Lower lobe of right lung (tissue), 2 donors: ENCODE results near the gene TNFRSF13B. TPM values are rescaled to one million over a fixed set of nuclear protein-coding genes. Genes with fewer than 3 reads are reported as not detected.

Experiments
- ATAC-seq, 2 donors: fragments of 200-7000 bp; cut with Tn5 transposase; one replicate each; pipeline ENCODE4 v1.9.1; 2020 to 2022; ENCODE audit warnings: mild to moderate bottlenecking in 2 of 2, moderate library complexity in 2 of 2
- DNase-seq: peaks from one replicate; pipeline ENCODE4 v3.0.0-alpha.2; 2020
- H3K27ac ChIP-seq: fragments of 200-600 bp; one replicate; pipeline ENCODE4 v1.8.0; 2022
- H3K27me3 ChIP-seq: fragments of 200-600 bp; one replicate; pipeline ENCODE4 v1.8.0; 2022; ENCODE audit warnings: low read depth
- H3K36me3 ChIP-seq: fragments of 200-600 bp; one replicate; pipeline ENCODE4 v1.8.0; 2022; ENCODE audit warnings: mild to moderate bottlenecking
- H3K4me1 ChIP-seq: fragments of 200-600 bp; one replicate; pipeline ENCODE4 v1.8.0; 2022
- H3K4me3 ChIP-seq: fragments of 200-600 bp; one replicate; pipeline ENCODE4 v1.8.0; 2022; ENCODE audit warnings: mild to moderate bottlenecking
- H3K9me3 ChIP-seq: fragments of 200-600 bp; one replicate; pipeline ENCODE4 v1.8.0; 2022
- intact Hi-C: fragments of 100-400 bp; cut with DNase I; formaldehyde crosslinking; loops from one replicate; pipeline ENCODE4 v1.11.0; 2022
- total RNA-seq: library from RNA; stranded (reverse); fragmentation: NEBNext Ultra II Directional; extraction: Animal tissue kit (Norgen Biotek cat#: 25700); gene quantifications from one replicate; pipeline ENCODE4 v1.2.1, GENCODE V29; 2021
- TF ChIP-seq, protein P1 (sequence below): fragments of 200-600 bp; IDR thresholded peaks from one replicate; pipeline ENCODE4 v1.8.0; 2022; ENCODE audit warnings: antibody characterized with exemption, mild to moderate bottlenecking
- donor health status: DM: no; HTN: yes; CAD: no; lungs with severe emphysema.

TNFRSF13B gene
- total RNA-seq, 1 donor from 2014 or later, result 0.27 TPM

DNA sequence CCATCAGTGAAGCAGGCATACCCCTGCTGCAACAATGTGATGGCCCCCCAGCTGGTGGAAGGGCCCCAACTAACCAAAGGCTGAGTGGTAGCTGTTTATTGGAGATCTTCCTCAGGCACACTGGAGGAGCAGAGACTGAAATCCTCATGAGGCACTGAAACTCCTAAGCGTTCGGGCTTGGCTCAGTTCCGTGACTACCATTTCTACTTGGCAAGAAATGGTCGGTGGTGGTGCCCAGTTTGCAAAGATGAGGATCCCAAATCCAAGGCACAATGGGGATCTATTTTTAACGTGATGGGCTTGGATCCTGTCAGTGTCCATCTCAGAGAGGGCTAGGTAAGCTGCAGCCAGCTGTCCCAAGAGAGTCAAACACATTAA, 82.8 kb downstream of the TNFRSF13B start:
- Histone ChIP-seq H3K27ac (no peak overlapping the region), H3K36me3 (no peaks in the 10 kb centered on the region), H3K4me1 (no peaks in the 10 kb centered on the region), H3K4me3 (no peak overlapping the region), H3K9me3 (no peaks in the 10 kb centered on the region), H3K27me3 (no peaks in the 10 kb centered on the region)
- intact Hi-C loops, result no loop called here
- ATAC-seq, result no peak
- no peak for DNase-seq
- TF ChIP-seq, protein P1, sequence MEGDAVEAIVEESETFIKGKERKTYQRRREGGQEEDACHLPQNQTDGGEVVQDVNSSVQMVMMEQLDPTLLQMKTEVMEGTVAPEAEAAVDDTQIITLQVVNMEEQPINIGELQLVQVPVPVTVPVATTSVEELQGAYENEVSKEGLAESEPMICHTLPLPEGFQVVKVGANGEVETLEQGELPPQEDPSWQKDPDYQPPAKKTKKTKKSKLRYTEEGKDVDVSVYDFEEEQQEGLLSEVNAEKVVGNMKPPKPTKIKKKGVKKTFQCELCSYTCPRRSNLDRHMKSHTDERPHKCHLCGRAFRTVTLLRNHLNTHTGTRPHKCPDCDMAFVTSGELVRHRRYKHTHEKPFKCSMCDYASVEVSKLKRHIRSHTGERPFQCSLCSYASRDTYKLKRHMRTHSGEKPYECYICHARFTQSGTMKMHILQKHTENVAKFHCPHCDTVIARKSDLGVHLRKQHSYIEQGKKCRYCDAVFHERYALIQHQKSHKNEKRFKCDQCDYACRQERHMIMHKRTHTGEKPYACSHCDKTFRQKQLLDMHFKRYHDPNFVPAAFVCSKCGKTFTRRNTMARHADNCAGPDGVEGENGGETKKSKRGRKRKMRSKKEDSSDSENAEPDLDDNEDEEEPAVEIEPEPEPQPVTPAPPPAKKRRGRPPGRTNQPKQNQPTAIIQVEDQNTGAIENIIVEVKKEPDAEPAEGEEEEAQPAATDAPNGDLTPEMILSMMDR, result no peak

Other genes with a start within 250 kb of the TNFRSF13B start
- gene MPRIP, start 70.3 kb upstream of the TNFRSF13B start, total RNA-seq, result 232 TPM
- 3.8 TPM for gene PLD6, start 234.2 kb upstream of the TNFRSF13B start, total RNA-seq